ENCODE measurements around the gene CRACDL.

Gene CRACDL

DNA sequence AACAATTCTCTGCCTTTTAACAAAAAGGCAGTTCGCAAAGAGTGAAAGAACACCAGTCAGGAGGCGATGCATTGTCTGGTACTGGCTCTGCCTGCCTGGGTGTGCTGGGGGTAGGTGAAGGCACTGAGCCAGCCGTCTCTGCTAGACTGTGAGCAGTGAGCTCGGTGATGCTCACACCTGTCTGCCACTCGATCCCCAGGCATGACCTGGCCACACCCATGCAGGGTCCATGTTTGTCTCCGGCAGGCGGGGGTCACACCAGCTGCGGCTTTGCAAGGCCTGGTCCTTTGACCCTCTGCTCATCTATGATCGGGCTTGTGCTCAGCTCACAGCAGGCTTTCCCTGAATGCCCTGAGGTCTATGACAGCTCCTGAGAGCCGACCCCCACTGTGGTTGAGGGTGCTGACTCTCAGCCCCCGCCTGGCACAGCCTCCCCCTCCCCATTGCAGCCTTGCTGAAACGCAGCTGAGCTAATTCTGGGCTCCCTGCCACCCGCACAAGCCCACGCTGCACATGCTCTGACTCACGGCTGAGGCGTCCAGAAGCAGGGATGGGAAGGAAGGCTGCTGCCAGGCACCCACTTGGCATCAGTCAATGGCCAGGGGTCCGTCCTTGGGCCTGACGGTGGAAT, 23.7 kb downstream of the CRACDL start:
- no peaks in the 10 kb centered on the region for H3K9me3 ChIP-seq (ENCODE audit: control insufficient read depth, insufficient read depth, low read length)
- no peak overlapping the region for H3K4me3 ChIP-seq (ENCODE audit: low read depth, low read length)
- no peak overlapping the region for H3K27ac ChIP-seq (ENCODE audit: low read depth, low read length)
- no peak overlapping the region for H3K9ac ChIP-seq (ENCODE audit: low read depth, low read length)
- no peaks in the 10 kb centered on the region for H3K27me3 ChIP-seq (ENCODE audit: control insufficient read depth, insufficient read depth, low read length)
- H3K36me3 ChIP-seq (ENCODE audit: control insufficient read depth, insufficient read depth, low read length) = no peaks in the 10 kb centered on the region
- H3K4me1 ChIP-seq (ENCODE audit: control insufficient read depth, insufficient read depth, low read length) = peaks cover 22% of the 10 kb centered on the region

- Histone ChIP-seq H3K9me3 (ENCODE audit: control insufficient read depth, insufficient read depth, low read length) (no peaks in the 10 kb centered on the region), H3K9ac (ENCODE audit: low read depth, low read length) (no peak overlapping the region), H3K4me3 (ENCODE audit: low read depth, low read length) (no peak overlapping the region), H3K27me3 (ENCODE audit: control insufficient read depth, insufficient read depth, low read length) (no peaks in the 10 kb centered on the region), H3K4me1 (ENCODE audit: control insufficient read depth, insufficient read depth, low read length) (peaks cover 22% of the 10 kb centered on the region), H3K27ac (ENCODE audit: low read depth, low read length) (no peak overlapping the region), H3K36me3 (ENCODE audit: control insufficient read depth, insufficient read depth, low read length) (no peaks in the 10 kb centered on the region)
Observed at GRCh38 chr2:98911376-98912154, 24.5 kb downstream of the CRACDL start.

- Histone ChIP-seq H3K9ac (ENCODE audit: low read depth, low read length) (no peak overlapping the region), H3K4me1 (ENCODE audit: control insufficient read depth, insufficient read depth, low read length) (peaks cover 22% of the 10 kb centered on the region), H3K36me3 (ENCODE audit: control insufficient read depth, insufficient read depth, low read length) (no peaks in the 10 kb centered on the region), H3K27ac (ENCODE audit: low read depth, low read length) (no peak overlapping the region), H3K9me3 (ENCODE audit: control insufficient read depth, insufficient read depth, low read length) (no peaks in the 10 kb centered on the region), H3K27me3 (ENCODE audit: control insufficient read depth, insufficient read depth, low read length) (no peaks in the 10 kb centered on the region), H3K4me3 (ENCODE audit: low read depth, low read length) (no peak overlapping the region)
Observed at GRCh38 chr2:98911126-98911375, 25.0 kb downstream of the CRACDL start.

- Histone ChIP-seq H3K9ac (ENCODE audit: low read depth, low read length) (no peak overlapping the region), H3K9me3 (ENCODE audit: control insufficient read depth, insufficient read depth, low read length) (no peaks in the 10 kb centered on the region), H3K4me1 (ENCODE audit: control insufficient read depth, insufficient read depth, low read length) (peaks cover 22% of the 10 kb centered on the region), H3K27ac (ENCODE audit: low read depth, low read length) (no peak overlapping the region), H3K36me3 (ENCODE audit: control insufficient read depth, insufficient read depth, low read length) (no peaks in the 10 kb centered on the region), H3K4me3 (ENCODE audit: low read depth, low read length) (no peak overlapping the region), H3K27me3 (ENCODE audit: control insufficient read depth, insufficient read depth, low read length) (no peaks in the 10 kb centered on the region)
Observed at GRCh38 chr2:98910349-98911125, 25.5 kb downstream of the CRACDL start.

GRCh38 chr2:98909317-98910211, 26.5 kb downstream of the CRACDL start:
- H3K27me3 ChIP-seq (ENCODE audit: control insufficient read depth, insufficient read depth, low read length) = no peaks in the 10 kb centered on the region
- no peak overlapping the region for H3K9ac ChIP-seq (ENCODE audit: low read depth, low read length)
- peaks cover 22% of the 10 kb centered on the region for H3K4me1 ChIP-seq (ENCODE audit: control insufficient read depth, insufficient read depth, low read length)
- H3K36me3 ChIP-seq (ENCODE audit: control insufficient read depth, insufficient read depth, low read length) = no peaks in the 10 kb centered on the region
- no peaks in the 10 kb centered on the region for H3K9me3 ChIP-seq (ENCODE audit: control insufficient read depth, insufficient read depth, low read length)
- no peak overlapping the region for H3K4me3 ChIP-seq (ENCODE audit: low read depth, low read length)
- no peak overlapping the region for H3K27ac ChIP-seq (ENCODE audit: low read depth, low read length)

GRCh38 chr2:98908931-98909316, 27.1 kb downstream of the CRACDL start:
- H3K9ac ChIP-seq (ENCODE audit: low read depth, low read length) = no peak overlapping the region
- no peak overlapping the region for H3K27ac ChIP-seq (ENCODE audit: low read depth, low read length)
- H3K36me3 ChIP-seq (ENCODE audit: control insufficient read depth, insufficient read depth, low read length) = no peaks in the 10 kb centered on the region
- peaks cover 19% of the 10 kb centered on the region for H3K4me1 ChIP-seq (ENCODE audit: control insufficient read depth, insufficient read depth, low read length)
- H3K27me3 ChIP-seq (ENCODE audit: control insufficient read depth, insufficient read depth, low read length) = no peaks in the 10 kb centered on the region
- no peak overlapping the region for H3K4me3 ChIP-seq (ENCODE audit: low read depth, low read length)
- H3K9me3 ChIP-seq (ENCODE audit: control insufficient read depth, insufficient read depth, low read length) = no peaks in the 10 kb centered on the region

- Histone ChIP-seq H3K27ac (ENCODE audit: low read depth, low read length) (no peak overlapping the region), H3K27me3 (ENCODE audit: control insufficient read depth, insufficient read depth, low read length) (no peaks in the 10 kb centered on the region), H3K4me3 (ENCODE audit: low read depth, low read length) (no peak overlapping the region), H3K9me3 (ENCODE audit: control insufficient read depth, insufficient read depth, low read length) (no peaks in the 10 kb centered on the region), H3K9ac (ENCODE audit: low read depth, low read length) (no peak overlapping the region), H3K4me1 (ENCODE audit: control insufficient read depth, insufficient read depth, low read length) (peaks cover 16% of the 10 kb centered on the region), H3K36me3 (ENCODE audit: control insufficient read depth, insufficient read depth, low read length) (no peaks in the 10 kb centered on the region)
Observed at GRCh38 chr2:98907966-98908905, 27.8 kb downstream of the CRACDL start.

DNA sequence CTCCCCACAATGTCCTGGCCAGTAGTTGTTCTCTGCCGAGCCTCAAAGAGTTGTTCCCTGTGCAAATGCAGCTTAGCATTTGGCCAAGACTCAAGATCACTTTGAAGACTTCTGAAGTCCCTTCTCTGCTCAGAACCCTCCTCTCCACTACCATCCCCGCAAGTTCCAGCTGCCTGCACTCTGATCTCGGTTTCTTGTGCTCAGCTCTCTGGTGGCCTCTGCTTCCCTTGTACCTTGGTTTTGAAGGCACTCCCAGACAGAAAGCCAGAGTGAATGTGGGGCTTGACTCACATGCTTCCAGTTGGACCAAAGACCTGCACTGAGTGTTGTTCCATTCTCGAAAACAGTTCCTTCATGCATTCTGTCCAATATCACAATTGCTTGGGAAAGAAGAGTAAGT, 28.6 kb downstream of the CRACDL start:
- no peaks in the 10 kb centered on the region for H3K27me3 ChIP-seq (ENCODE audit: control insufficient read depth, insufficient read depth, low read length)
- H3K36me3 ChIP-seq (ENCODE audit: control insufficient read depth, insufficient read depth, low read length) = no peaks in the 10 kb centered on the region
- no peak overlapping the region for H3K27ac ChIP-seq (ENCODE audit: low read depth, low read length)
- no peak overlapping the region for H3K4me3 ChIP-seq (ENCODE audit: low read depth, low read length)
- peaks cover 16% of the 10 kb centered on the region for H3K4me1 ChIP-seq (ENCODE audit: control insufficient read depth, insufficient read depth, low read length)
- no peaks in the 10 kb centered on the region for H3K9me3 ChIP-seq (ENCODE audit: control insufficient read depth, insufficient read depth, low read length)
- no peak overlapping the region for H3K9ac ChIP-seq (ENCODE audit: low read depth, low read length)

GRCh38 chr2:98903767-98904485, 32.1 kb downstream of the CRACDL start:
- H3K4me1 ChIP-seq (ENCODE audit: control insufficient read depth, insufficient read depth, low read length) = peaks cover 6% of the 10 kb centered on the region
- no peaks in the 10 kb centered on the region for H3K9me3 ChIP-seq (ENCODE audit: control insufficient read depth, insufficient read depth, low read length)
- no peak overlapping the region for H3K27ac ChIP-seq (ENCODE audit: low read depth, low read length)
- H3K27me3 ChIP-seq (ENCODE audit: control insufficient read depth, insufficient read depth, low read length) = no peaks in the 10 kb centered on the region
- no peak overlapping the region for H3K9ac ChIP-seq (ENCODE audit: low read depth, low read length)
- no peak overlapping the region for H3K4me3 ChIP-seq (ENCODE audit: low read depth, low read length)
- no peaks in the 10 kb centered on the region for H3K36me3 ChIP-seq (ENCODE audit: control insufficient read depth, insufficient read depth, low read length)

DNA sequence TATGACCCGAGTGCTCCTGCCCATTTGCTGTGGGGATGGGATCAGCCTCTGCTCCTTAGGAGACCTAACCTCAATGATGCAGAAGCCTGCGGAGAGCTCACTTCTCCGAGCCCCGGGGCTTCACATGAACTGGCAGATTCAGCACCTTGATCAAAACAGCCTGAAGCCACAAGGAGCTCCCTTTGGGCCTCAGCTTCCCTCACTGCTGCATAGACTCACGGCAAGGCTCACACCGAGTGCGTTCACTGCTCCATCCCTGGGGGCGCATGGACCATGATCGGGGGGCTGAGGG, 33.0 kb downstream of the CRACDL start:
- Histone ChIP-seq H3K27ac (ENCODE audit: low read depth, low read length) (no peak overlapping the region), H3K4me1 (ENCODE audit: control insufficient read depth, insufficient read depth, low read length) (no peaks in the 10 kb centered on the region), H3K9me3 (ENCODE audit: control insufficient read depth, insufficient read depth, low read length) (no peaks in the 10 kb centered on the region), H3K36me3 (ENCODE audit: control insufficient read depth, insufficient read depth, low read length) (no peaks in the 10 kb centered on the region), H3K4me3 (ENCODE audit: low read depth, low read length) (no peak overlapping the region), H3K27me3 (ENCODE audit: control insufficient read depth, insufficient read depth, low read length) (no peaks in the 10 kb centered on the region), H3K9ac (ENCODE audit: low read depth, low read length) (no peak overlapping the region)
